AG04449 (cell line): ENCODE measurements around the gene RGMA.

Source experiments
- CTCF ChIA-PET: fragments of 350-600 bp; formaldehyde crosslinking; extraction: SDS; loops from one replicate; lab custom pipeline; 2021; ENCODE audit warnings: antibody characterized with exemption; lab: Yijun Ruan, JAX
- POLR2A ChIA-PET: fragments of 400-600, 350-600 bp; formaldehyde crosslinking; extraction: SDS; loops from one replicate; lab custom pipeline; 2020; ENCODE audit warnings: antibody characterized with exemption, inconsistent platforms; lab: Yijun Ruan, JAX
- DNase-seq: peaks from one replicate; pipeline ENCODE4 v3.0.0-alpha.2; 2010; ENCODE audit warnings: low read depth, low spot score
- H3K4me3 ChIP-seq: 2 replicates; pipeline ENCODE4 v1.5.1; 2011; ENCODE audit warnings: low read depth, mild to moderate bottlenecking, control low read depth, low read length
- CTCF ChIP-seq: IDR thresholded peaks from one replicate; pipeline ENCODE4 v1.5.1; 2011; ENCODE audit warnings: mild to moderate bottlenecking, moderate library complexity, low read length, control low read depth, inconsistent platforms; ENCODE audit not compliant: insufficient read depth; ENCODE audit errors: missing control alignments

The RGMA gene

DNA sequence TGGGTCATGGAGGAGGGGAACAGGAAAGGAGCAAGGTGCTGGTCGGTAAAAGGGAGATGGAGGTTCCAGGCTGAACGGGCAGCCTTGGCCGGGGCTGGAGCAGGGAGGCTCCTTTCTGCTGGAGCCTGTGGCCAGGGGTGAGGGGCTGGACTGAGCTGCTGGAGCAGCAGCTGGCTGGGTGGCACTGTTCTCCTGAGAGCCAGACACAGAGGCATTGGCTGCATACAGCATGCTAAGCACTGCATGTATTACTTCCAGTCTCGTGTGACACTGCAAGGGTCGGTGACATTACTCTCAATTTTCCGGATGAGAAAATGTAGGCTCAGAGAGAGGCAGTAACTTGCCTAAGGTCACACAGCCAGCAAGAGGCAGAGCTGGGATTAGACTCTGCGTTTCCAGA is 42.3 kb downstream of the RGMA start:
- H3K4me3 ChIP-seq, result no peak overlapping the region
- ChIA-PET CTCF (interaction anchor here (0.7 to 1.5 kb wide), 3 partner anchors 9 to 1073 kb away, joined by 3 read pairs; no protein-coding TSS in a partner anchor), POLR2A (no interaction called here)
- no peak for TF ChIP-seq CTCF
- no peak for DNase-seq

DNA sequence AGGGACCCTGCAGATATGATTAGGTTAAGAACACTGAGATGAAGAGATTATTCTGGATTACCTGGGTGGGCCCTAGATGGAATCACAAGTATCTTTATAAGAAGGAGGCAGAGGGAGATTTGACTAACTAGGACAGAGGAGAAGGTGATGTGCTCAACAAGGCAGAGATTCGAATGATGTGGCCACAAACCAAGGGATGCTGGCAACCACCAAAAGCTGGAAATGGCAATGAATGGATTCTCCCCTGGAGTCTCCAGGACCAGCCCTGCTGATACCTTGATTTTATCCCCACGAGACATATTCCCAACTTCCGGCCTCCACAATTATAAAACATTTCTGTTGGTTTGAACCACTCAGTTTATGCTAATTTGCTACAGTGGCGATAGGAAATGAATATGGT is 42.9 kb downstream of the RGMA start:
- no peak overlapping the region for H3K4me3 ChIP-seq
- ChIA-PET POLR2A (no interaction called here), CTCF (interaction anchor here (1.0 kb wide), 1 partner anchor 17 kb away, joined by 3 read pairs; no protein-coding TSS in a partner anchor)
- no peak for DNase-seq
- no peak for TF ChIP-seq CTCF

GRCh38 chr15:93045191-93045785 is 43.7 kb downstream of the RGMA start:
- H3K4me3 ChIP-seq, result no peak overlapping the region
- ChIA-PET CTCF (interaction anchor here (1.0 kb wide), 1 partner anchor 16 kb away, joined by 3 read pairs; no protein-coding TSS in a partner anchor), POLR2A (no interaction called here)
- no peak for TF ChIP-seq CTCF
- DNase-seq, result no peak

DNA sequence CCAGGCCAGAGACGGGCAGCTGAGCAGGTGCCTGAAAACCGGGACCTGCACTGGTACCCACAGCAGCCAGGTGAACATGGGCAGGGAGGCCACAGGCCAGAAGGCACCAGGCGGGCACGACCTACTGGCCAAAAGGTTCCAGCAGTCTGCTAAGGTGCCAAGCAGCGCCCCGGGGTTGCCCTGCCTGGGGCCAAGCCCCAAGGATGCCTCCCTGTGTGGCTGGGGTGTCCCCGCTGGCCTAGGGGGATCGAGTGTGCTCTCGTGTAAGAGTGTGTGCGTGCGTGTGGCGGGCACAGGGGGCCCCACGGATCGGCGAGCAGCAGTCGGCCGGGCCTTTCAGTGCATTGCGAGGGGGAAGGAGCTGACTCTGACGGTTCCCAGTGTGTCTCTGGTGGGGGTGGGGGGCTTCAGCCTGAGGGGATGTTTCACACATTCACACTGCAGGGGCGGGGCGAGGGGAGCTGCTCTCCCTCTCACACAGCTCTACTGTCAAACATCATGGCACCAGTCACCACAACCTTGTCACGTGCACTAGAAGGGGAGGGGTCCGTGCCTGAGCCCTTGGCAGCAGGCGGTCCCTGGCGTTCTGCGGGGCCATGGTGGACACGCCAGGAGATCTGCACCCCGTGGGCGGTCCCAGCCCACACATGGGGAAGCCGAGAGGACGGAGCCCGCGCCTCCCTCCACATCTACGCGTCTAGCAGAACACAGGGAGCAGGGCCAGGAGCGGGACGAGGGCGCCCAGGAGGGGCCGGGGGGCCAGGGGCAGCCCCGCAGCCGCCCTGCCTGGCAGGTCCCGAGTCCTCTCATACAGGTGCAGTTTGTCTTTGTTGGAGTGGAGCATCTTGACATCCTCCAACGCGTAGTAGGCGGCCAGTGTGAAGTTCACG is 44.5 kb downstream of the RGMA start:
- no peak overlapping the region for H3K4me3 ChIP-seq
- DNase-seq, result no peak
- ChIA-PET CTCF (no interaction called here), POLR2A (no interaction called here)
- TF ChIP-seq CTCF, result no peak

DNA sequence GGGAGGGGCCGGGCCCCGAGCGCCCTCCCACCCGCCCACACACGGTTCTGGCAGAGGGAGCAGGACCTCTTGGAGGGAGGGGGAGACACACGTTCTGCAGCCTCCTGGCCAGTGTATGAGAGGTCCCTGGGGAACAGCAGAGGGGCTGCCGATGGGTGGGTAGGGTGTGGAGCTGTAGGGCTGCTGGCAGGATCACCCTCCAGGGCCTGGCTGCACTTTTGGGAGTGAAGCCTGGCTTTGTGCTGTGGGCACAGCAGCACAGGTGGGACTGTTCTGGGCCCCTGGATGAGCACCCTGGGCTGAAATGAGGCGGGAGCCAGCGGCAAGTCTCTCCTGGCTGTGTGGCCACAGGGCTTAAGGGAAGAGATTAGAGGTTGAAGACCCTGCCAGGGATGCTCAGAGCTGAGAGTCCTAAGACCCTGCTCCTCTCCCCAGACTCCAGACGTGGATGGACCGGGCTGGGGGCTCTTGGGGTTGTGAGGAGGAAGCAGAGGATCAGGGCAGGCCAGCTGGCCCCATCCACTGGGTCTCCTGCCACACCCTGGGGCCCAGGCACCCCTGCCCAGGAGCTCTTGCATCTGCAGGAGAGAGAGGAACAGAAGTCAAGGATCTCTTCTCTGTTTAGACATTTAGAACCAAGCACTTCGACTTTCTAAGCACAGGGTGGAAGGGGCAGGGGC is 45.2 kb downstream of the RGMA start:
- POLR2A ChIA-PET, result no interaction called here
- no peak for DNase-seq

More for the DNA sequence above, 45.2 kb downstream of the RGMA start:
- CTCF ChIA-PET, result no interaction called here
- H3K4me3 ChIP-seq, result no peak overlapping the region
- TF ChIP-seq CTCF, result no peak
